Stimulated activated CD4-positive, alpha-beta T cell treated with anti-CD3 and anti-CD28 coated beads, TNF-alpha, amount 100 ng/mL, for 4 hours (primary cell): ENCODE results near the gene C10orf67.

Experiments used
- DNase-seq, 3 experiments: peaks; one replicate each; pipeline ENCODE4 v3.0.0-alpha.2; 2020; ENCODE audit warnings: low read depth in 3 of 3

The C10orf67 gene

DNA sequence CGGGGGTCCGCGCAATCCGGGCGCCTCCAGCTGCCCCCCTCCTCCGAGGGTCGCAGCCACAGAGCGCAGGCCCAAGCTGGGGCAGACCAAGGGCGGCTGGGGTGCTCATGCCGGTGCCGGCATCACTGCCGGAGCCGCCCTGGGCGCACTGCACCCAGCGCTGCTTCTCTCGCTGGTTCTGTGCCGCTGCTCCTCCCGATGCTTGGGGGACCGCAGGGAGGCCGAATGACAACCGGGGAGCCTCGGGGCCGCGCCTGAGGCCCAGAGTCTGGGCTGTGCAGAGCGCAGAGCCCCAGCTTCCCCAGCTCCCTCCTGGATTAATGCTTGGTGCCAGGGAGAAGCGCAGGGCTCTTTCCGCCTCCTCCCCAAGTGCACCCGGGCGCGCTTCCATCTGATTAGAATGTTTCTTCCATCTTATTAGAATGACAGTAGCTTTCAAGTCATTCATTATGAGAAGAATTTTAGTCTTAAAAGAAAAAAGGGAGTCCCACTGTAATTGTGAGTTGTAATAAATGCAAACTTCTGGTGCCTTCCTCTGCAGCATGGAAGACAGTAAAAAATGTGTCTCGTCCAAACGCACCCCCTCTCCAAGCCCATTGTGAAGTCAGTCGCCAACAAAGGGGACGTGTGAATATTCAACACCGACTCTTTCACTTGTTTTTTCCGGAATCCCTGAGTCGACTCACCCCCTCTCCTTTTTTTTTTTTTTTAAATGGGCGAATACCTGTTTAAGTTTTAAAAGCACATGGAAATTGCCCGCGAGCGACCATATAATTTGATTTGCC lies 172.0 kb downstream of the C10orf67 start:
- DNase-seq: no peak

DNA sequence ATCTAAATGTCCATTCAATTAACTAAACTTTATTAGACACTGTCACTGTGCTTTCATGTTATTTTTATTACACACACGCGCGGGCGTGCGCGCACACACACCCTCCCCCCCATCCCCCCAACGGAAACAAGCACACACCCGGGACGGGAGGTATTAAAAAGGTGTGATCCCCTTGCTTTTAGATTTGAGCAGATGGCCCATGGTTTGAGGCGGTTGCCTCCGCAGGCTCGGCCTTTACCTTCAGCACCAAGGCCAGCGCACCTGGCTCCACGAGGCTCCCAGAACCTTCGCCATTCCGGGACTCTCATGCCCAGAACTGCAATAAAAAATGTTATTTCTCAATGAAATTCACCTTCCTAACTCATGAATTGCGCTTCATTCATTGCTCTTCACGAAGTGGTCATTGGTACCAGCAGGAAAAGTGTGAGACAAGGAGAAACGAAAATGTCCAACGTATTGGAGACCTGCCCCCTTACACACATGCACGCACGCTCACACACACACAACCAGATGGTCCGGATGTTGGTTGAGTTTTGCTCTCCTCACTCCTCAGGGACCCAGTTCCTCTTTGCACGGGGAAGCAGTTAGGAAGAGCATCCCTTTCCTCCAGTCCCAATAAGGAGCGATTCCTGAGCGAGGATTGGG lies 173.2 kb downstream of the C10orf67 start:
- no peak for DNase-seq

DNA sequence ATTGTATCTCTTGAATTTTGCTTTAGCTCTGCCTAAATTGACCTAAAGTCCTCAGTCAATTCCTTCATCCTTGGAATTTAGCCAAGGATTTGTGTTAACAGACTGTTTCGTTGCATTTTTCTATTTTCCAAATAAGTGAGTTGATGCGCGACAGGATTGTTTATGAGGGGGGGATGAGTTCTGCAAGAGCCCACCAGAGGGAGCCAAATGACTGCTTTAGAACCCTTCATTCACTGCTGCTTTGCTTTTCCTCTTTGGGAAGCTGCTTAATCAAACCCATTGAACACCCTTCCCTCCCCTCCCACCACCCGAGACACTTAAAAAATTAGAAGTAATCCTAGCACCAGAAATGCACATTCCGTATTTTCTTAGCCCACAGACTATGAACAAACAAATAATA lies 186.2 kb downstream of the C10orf67 start:
- DNase-seq: no peak

DNA sequence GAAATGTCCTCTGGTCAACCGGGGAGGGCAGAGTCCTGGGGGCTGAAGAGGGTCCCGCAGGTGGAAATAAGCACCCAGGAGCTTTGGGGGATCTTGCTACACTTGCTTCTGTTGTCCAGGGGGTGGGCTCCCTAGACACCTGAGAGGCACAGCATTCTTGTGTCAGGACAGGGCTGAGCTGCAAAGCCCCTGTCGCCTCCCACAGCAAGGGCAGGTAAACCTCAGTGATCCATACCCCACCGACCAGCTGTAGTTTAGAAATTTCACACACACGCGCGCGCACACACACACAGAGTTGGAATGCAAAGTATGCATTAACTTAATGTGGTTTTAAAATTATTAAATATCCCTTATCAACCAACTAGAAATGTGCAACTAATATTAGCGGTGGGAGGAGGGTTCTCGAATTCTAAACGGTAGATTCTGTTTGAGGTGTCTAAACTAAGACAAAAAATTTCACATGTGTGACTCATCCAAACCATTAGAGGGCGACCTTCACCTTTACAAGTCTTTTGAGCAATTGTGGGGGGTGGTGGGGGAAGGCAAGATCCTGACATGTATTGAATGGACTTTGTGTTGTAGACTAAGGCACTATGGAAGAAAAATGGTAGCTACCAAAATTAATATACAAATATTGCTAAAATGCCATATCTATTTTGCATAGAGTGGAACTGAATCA lies 186.8 kb downstream of the C10orf67 start:
- no peak for DNase-seq

DNA sequence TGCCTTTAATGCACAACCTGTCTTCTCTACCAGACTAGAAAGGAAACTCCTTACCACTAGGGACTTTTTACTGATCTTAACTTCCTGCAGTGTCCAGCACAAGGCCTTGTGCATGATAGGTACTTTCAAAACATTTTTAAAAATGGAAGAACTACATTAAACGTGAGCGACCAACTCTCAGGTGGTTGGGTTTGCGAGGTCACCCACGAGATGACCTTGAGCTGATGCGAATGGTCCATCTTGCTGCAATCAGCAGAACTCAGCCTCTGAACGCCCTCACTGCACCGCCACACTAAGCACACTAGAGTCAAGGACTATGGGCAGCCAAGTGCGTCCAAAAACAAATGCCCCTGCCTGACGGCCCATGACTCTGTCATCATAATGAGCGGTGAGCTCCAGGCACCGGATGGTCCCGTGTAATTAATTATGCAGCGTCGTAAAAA lies 187.3 kb downstream of the C10orf67 start:
- DNase-seq: no peak

DNA sequence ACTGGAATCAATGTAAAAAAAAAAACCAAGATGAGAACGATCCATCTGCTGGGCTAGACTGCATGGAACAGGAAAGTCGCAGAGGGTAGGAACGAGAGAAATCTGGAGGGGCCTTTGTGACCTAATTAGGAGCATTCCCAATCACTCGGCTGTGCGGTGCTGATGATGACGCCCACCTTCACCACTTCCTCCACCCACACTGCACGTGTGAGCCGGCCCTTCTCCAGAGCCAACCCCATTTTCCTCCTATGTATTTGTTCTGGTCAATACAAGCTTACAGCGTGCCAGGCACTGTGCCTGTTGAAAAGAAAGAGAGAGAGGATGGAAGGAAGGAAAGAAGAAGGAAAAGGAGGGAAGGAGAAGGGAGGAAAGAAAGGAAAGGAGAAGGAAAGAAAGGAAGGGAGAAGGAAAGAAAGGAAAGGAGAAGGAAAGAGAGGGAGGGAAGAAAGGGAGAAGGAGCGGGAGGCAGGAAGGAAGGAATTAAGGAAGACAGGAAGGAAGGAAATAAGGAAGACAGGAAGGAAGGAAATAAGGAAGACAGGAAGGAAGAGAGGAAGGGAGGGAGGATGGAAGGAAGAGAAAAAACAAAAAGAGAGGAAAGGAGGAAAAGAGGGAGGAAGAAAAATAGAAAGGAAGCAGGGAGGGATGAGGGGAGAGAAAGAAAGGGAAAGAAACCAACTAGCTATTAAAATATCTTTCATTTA lies 188.0 kb downstream of the C10orf67 start:
- no peak for DNase-seq

DNA sequence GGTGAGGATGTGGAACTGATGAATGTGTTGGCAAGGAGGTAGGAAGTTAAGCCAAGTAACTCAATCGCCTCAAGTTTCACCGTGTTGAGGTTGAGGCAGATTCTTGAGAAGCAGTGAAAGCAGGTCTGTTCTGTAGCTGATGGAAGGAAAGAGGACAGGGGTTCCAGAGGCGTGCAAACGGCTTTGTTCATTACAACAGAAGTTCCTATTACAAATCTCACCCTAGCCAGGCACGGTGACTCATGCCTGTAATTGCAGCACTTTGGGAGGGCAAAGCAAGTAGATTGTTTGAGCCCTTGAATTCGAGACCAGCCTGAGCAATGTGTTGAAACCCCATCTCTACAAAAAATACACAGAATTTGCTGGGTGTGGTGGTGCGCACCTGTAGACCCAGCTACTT lies 189.4 kb downstream of the C10orf67 start:
- DNase-seq: no peak
